Esophagus squamous epithelium (tissue), 5 donors: ENCODE data around the gene TSHZ2. TPM values are rescaled to one million over a fixed set of nuclear protein-coding genes. Genes with fewer than 3 reads are reported as not detected.

ENCODE experiments used
- DNase-seq: peaks from one replicate; lab custom pipeline; 2025; lab: John Stamatoyannopoulos, UW
- H3K27ac ChIP-seq, 4 donors: fragments of 200-600 bp; sonication (generic); one replicate each; pipeline ENCODE4 v1.5.1; 2016 to 2019; ENCODE audit warnings: mild to moderate bottlenecking in 1 of 4
- H3K27me3 ChIP-seq, 4 donors: fragments of 200-600 bp; sonication (generic); 1 replicate in 3 of 4; 2 replicates in 1 of 4; pipeline versions ENCODE4 v1.5.1 to v1.6.0; 2017 to 2021; ENCODE audit warnings: antibody characterized with exemption in 1 of 4
- H3K36me3 ChIP-seq, 3 donors: fragments of 200-600 bp; sonication (generic); one replicate each; pipeline ENCODE4 v1.5.1; 2016 to 2019
- H3K4me1 ChIP-seq, 3 donors: fragments of 200-600 bp; sonication (generic); one replicate each; pipeline ENCODE4 v1.5.1; 2017 to 2019
- H3K4me3 ChIP-seq, 4 donors: fragments of 200-600 bp; sonication (generic); 1 replicate in 3 of 4; 2 replicates in 1 of 4; pipeline ENCODE4 v1.5.1; 2016 to 2019; ENCODE audit warnings: mild to moderate bottlenecking in 2 of 4, moderate library complexity in 1 of 4
- H3K9me3 ChIP-seq, 3 donors: fragments of 200-600 bp; sonication (generic); one replicate each; pipeline ENCODE4 v1.5.1; 2016 to 2019
- CTCF ChIP-seq, 6 experiments: fragments of 450-650 bp in 4 of 6; fragments of 200-600 bp in 2 of 6; sonication (generic) in 2 of 6; IDR thresholded peaks; one replicate each; pipeline ENCODE4 v1.5.1; 2016 to 2019; ENCODE audit warnings: antibody characterized with exemption in 6 of 6, mild to moderate bottlenecking in 4 of 6, moderate library complexity in 4 of 6
- POLR2A ChIP-seq, 4 donors: fragments of 450-650 bp; IDR thresholded peaks; one replicate each; pipeline ENCODE4 v1.6.1; 2017; ENCODE audit warnings: antibody characterized with exemption in 4 of 4, mild to moderate bottlenecking in 4 of 4, moderate library complexity in 3 of 4
- WGBS, 2 donors: methylation state at CpG; one replicate each; pipeline ENCODE4 v1.1.5; 2018; 5-methylcytosine and 5-hydroxymethylcytosine counted together
- intact Hi-C: fragments of 100-400 bp; cut with DNase I; formaldehyde crosslinking; loops from one replicate; pipeline ENCODE4 v1.15.0; 2022
- total RNA-seq, 4 donors: library from RNA; depleted of rRNA; stranded (reverse); fragments of >200 nt; gene quantifications; one replicate each; pipeline ENCODE4 v1.1.0, GENCODE V29; 2016
- donor health status: DM: yes; HTN: yes; CAD: no.

Gene TSHZ2
- total RNA-seq, 4 donors from 2014 or later: 4.7 to 22.0 (median 12.9) TPM

- H3K27me3 ChIP-seq: no peaks in the 10 kb centered on the region
- 83 to 85% methylated on average over 5 of the region's 5 CpGs for WGBS, 2 donors
- DNase-seq: no peak
- no peaks in the 10 kb centered on the region for H3K36me3 ChIP-seq
- no peak overlapping the region for H3K27ac ChIP-seq
- no peaks in the 10 kb centered on the region for H3K9me3 ChIP-seq
- H3K4me3 ChIP-seq: no peak overlapping the region
- intact Hi-C loops: no loop called here
- no peaks in the 10 kb centered on the region for H3K4me1 ChIP-seq
- TF ChIP-seq CTCF (IDR thresholded peaks at IDR 0.05): no peak
- no peak for TF ChIP-seq POLR2A (IDR thresholded peaks at IDR 0.05)
These were observed 80.2 kb downstream of the TSHZ2 start for GRCh38 chr20:53052380-53052779.

GRCh38 chr20:53053595-53053994 is 81.4 kb downstream of the TSHZ2 start:
- Histone ChIP-seq H3K27me3 (no peaks in the 10 kb centered on the region), H3K4me1 (no peaks in the 10 kb centered on the region), H3K4me3 (no peak overlapping the region), H3K36me3 (no peaks in the 10 kb centered on the region), H3K9me3 (no peaks in the 10 kb centered on the region), H3K27ac (no peak overlapping the region)
- no peak for TF ChIP-seq POLR2A (IDR thresholded peaks at IDR 0.05)
- no peak for TF ChIP-seq CTCF (IDR thresholded peaks at IDR 0.05)
- WGBS, 2 donors: 92 to 97% methylated on average over 5 of the region's 5 CpGs
- DNase-seq: no peak
- intact Hi-C loops: no loop called here

GRCh38 chr20:53055367-53056067 is 83.4 kb downstream of the TSHZ2 start:
- Histone ChIP-seq H3K9me3 (no peaks in the 10 kb centered on the region), H3K4me3 (no peak overlapping the region), H3K36me3 (no peaks in the 10 kb centered on the region), H3K4me1 (no peaks in the 10 kb centered on the region), H3K27me3 (no peaks in the 10 kb centered on the region), H3K27ac (no peak overlapping the region)
- WGBS, 2 donors: 55 to 70% methylated on average over 1 of the region's 1 CpG
- TF ChIP-seq POLR2A (IDR thresholded peaks at IDR 0.05) (no peak), CTCF (IDR thresholded peaks at IDR 0.05) (no peak)
- intact Hi-C loops: no loop called here
- no peak for DNase-seq

- H3K27me3 ChIP-seq: no peaks in the 10 kb centered on the region
- intact Hi-C loops: no loop called here
These were observed 85.4 kb downstream of the TSHZ2 start for GRCh38 chr20:53057579-53057978.

More at GRCh38 chr20:53057579-53057978, 85.4 kb downstream of the TSHZ2 start:
- Histone ChIP-seq H3K27ac (no peak overlapping the region), H3K36me3 (no peaks in the 10 kb centered on the region), H3K4me1 (no peaks in the 10 kb centered on the region), H3K4me3 (no peak overlapping the region), H3K9me3 (no peaks in the 10 kb centered on the region)
- WGBS, 2 donors: 92 to 97% methylated on average over 4 of the region's 4 CpGs
- TF ChIP-seq POLR2A (IDR thresholded peaks at IDR 0.05): no peak
- TF ChIP-seq CTCF (IDR thresholded peaks at IDR 0.05): no peak
- no peak for DNase-seq
